Epithelial cell of umbilical artery (primary cell): ENCODE results near the gene HORMAD2. TPM values are rescaled to one million over a fixed set of nuclear protein-coding genes. Genes with fewer than 3 reads are reported as not detected.

Experiments used
- total RNA-seq: library from RNA; depleted of rRNA; stranded (reverse); fragments of >200 nt; gene quantifications from 2 replicates; pipeline ENCODE4 v1.2.3, GENCODE V29; 2014

HORMAD2 gene
- total RNA-seq = not detected in 2 replicates

GRCh38 chr22:30079952-30080533 is at the start of gene HORMAD2:
TSS of gene HORMAD2 (plus strand) at chr22:30080464. CDS start at chr22:30093953, 13,489 bp downstream.

Other genes starting within 250 kb of the HORMAD2 start
- gene ASCC2, start 242.2 kb upstream of the HORMAD2 start, total RNA-seq = 15.5 and 17.2 TPM in 2 replicates
- gene MTMR3, start 197.3 kb upstream of the HORMAD2 start, total RNA-seq = 16.9 and 25.4 TPM in 2 replicates
- 0.32 and 1.2 TPM in 2 replicates for gene LIF, start 166.3 kb downstream of the HORMAD2 start, total RNA-seq
- gene OSM, start 186.4 kb downstream of the HORMAD2 start, total RNA-seq = not detected in 2 replicates
- gene CASTOR1, start 209.0 kb downstream of the HORMAD2 start, total RNA-seq = 4.5 and 9.1 TPM in 2 replicates
- gene TBC1D10A, start 246.5 kb downstream of the HORMAD2 start, total RNA-seq = 3.9 and 7.8 TPM in 2 replicates